Cardiac fibroblast (primary cell): ENCODE data around the gene ZNF140.

ENCODE experiments used
- DNase-seq, 2 donors: peaks; one replicate each; pipeline versions ENCODE4 v3.0.0 to v3.0.0-alpha.2; 2010; ENCODE audit warnings: low read depth in 2 of 2
- H3K4me3 ChIP-seq, 2 donors: replicated peaks in 1 of 2; 1 replicate in 1 of 2; 2 replicates in 1 of 2; pipeline ENCODE4 v1.5.1; 2011; ENCODE audit warnings: low read depth in 2 of 2, low read length in 2 of 2, mild to moderate bottlenecking in 2 of 2, moderate library complexity in 1 of 2
- CTCF ChIP-seq: IDR thresholded peaks from one replicate; pipeline ENCODE4 v1.5.1; 2011; ENCODE audit warnings: low read depth, mild to moderate bottlenecking, low read length, inconsistent platforms

Gene ZNF140

GRCh38 chr12:133130038-133130807 lies 49.5 kb downstream of the ZNF140 start, which contains the start of the genes ZNF10 and ZNF891:
Gene ZNF10 (plus strand): TSS chr12:133130627. CDS start chr12:133144493, 13,866 bp downstream.
Gene ZNF891 (minus strand): TSS chr12:133130274. CDS start chr12:133121918, 8,356 bp downstream.
- TF ChIP-seq CTCF: no peak
- H3K4me3 ChIP-seq: peak within 1 kb of the TSS; percentile 90 to 95
- DNase-seq: peak; percentile 97 to 99

GRCh38 chr12:133130808-133131128 lies 50.0 kb downstream of the ZNF140 start:
- no peak for DNase-seq

GRCh38 chr12:133135747-133136146 lies 55.0 kb downstream of the ZNF140 start:
- no peak for TF ChIP-seq CTCF
- no peak overlapping the region for H3K4me3 ChIP-seq
- no peak for DNase-seq

More at GRCh38 chr12:133130808-133131128, 50.0 kb downstream of the ZNF140 start:
- TF ChIP-seq CTCF: no peak
- peak overlapping the region; percentile 90 to 95 for H3K4me3 ChIP-seq

GRCh38 chr12:133145981-133146380 lies 65.3 kb downstream of the ZNF140 start:
- no peak for TF ChIP-seq CTCF
- H3K4me3 ChIP-seq: no peak overlapping the region
- no peak for DNase-seq

GRCh38 chr12:133156125-133156690 lies 75.5 kb downstream of the ZNF140 start:
- no peak for TF ChIP-seq CTCF
- peak in 1 of 2 donors; percentile 4 for DNase-seq
- no peak overlapping the region for H3K4me3 ChIP-seq
